SJSA1 (cell line): ENCODE data around the gene MEGF8. TPM values are rescaled to one million over a fixed set of nuclear protein-coding genes. Genes with fewer than 3 reads are reported as not detected.
A peak's percentile ranks its signal among the peaks of the same experiment; 100 is the strongest.

ENCODE experiments used
- DNase-seq, 2 experiments: peaks; one replicate each; pipeline ENCODE4 v3.0.0-alpha.2; 2015 to 2020; ENCODE audit warnings: low spot score in 2 of 2, low read depth in 1 of 2
- H3K27ac ChIP-seq: fragments of 250-450 bp; sonication (Bioruptor Pico); 2 replicates; pipeline ENCODE4 v1.5.1; 2020; ENCODE audit warnings: mild to moderate bottlenecking, moderate library complexity
- H3K27me3 ChIP-seq: fragments of 250-450 bp; sonication (Bioruptor Pico); replicated peaks from 2 replicates; pipeline ENCODE4 v1.5.1; 2020; ENCODE audit warnings: mild to moderate bottlenecking, moderate library complexity
- H3K36me3 ChIP-seq: fragments of 250-450 bp; sonication (Bioruptor Pico); 2 replicates; pipeline ENCODE4 v1.5.1; 2020; ENCODE audit warnings: mild to moderate bottlenecking
- H3K4me1 ChIP-seq: fragments of 250-450 bp; sonication (Bioruptor Pico); replicated peaks from 2 replicates; pipeline ENCODE4 v1.6.1; 2021; ENCODE audit warnings: mild to moderate bottlenecking
- H3K4me3 ChIP-seq: fragments of 250-450 bp; sonication (Bioruptor Pico); 2 replicates; pipeline ENCODE4 v1.5.1; 2020; ENCODE audit warnings: mild to moderate bottlenecking
- H3K9me3 ChIP-seq: fragments of 250-450 bp; sonication (Bioruptor Pico); replicated peaks from 2 replicates; pipeline ENCODE4 v1.5.1; 2020; ENCODE audit warnings: mild to moderate bottlenecking
- total RNA-seq: library from RNA; depleted of rRNA; stranded (reverse); fragments of >200 nt; shearing (Covaris generic); gene quantifications from 2 replicates; pipeline ENCODE4 v1.2.3, GENCODE V29; 2014

Gene MEGF8
- total RNA-seq, 1 experiment from 2014 or later, result 16.1 TPM

DNA sequence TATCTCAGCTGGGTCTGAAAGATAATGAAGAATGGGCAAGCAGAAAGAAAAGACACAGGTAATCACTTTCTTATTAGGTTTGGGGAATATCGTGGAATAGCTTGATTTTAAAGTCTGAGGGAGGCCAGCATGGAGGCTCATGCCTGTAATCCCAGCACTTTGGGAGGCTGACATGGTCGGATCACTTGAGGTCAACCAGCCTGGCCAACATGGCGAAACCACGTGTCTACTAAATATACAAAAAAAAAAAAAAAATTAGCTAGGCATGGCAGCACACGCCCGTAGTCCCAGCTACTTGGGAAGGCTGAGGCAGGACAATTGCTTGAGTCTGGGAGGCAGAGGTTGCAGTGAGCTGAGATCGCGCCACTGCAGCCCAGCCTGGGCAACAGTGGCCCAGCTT, 21.6 kb upstream of the MEGF8 start:
- no peaks in the 10 kb centered on the region for H3K9me3 ChIP-seq
- peaks cover 14% of the 10 kb centered on the region for H3K4me1 ChIP-seq
- no peaks in the 10 kb centered on the region for H3K27me3 ChIP-seq
- no peak overlapping the region for H3K27ac ChIP-seq
- no peaks in the 10 kb centered on the region for H3K36me3 ChIP-seq
- no peak for DNase-seq
- H3K4me3 ChIP-seq, result no peak overlapping the region

- H3K27ac ChIP-seq, result no peak overlapping the region
- no peaks in the 10 kb centered on the region; the same call in 1 of the 2 replicates for H3K27me3 ChIP-seq
- no peaks in the 10 kb centered on the region for H3K9me3 ChIP-seq
- H3K4me3 ChIP-seq, result no peak overlapping the region
- H3K36me3 ChIP-seq, result no peaks in the 10 kb centered on the region
- peaks cover 11% of the 10 kb centered on the region for H3K4me1 ChIP-seq
- DNase-seq, result no peak
Measured at GRCh38 chr19:42306646-42307045, 18.8 kb upstream of the MEGF8 start.

- Histone ChIP-seq H3K27me3 (peaks cover 27% of the 10 kb centered on the region), H3K36me3 (no peaks in the 10 kb centered on the region), H3K9me3 (0 out of 2 replicates have a peak, but pooled peaks cover 3% of the 10 kb centered on the region), H3K4me3 (no peak overlapping the region), H3K27ac (no peak overlapping the region), H3K4me1 (peaks cover 9% of the 10 kb centered on the region)
- no peak for DNase-seq
Measured at GRCh38 chr19:42309686-42310085, 15.7 kb upstream of the MEGF8 start.

GRCh38 chr19:42311657-42312056, 13.8 kb upstream of the MEGF8 start:
- H3K36me3 ChIP-seq, result no peaks in the 10 kb centered on the region
- DNase-seq, result no peak
- H3K9me3 ChIP-seq, result 0 out of 2 replicates have a peak, but pooled peaks cover 3% of the 10 kb centered on the region

GRCh38 chr19:42312370-42312769, 13.1 kb upstream of the MEGF8 start:
- Histone ChIP-seq H3K4me3 (no peak overlapping the region), H3K27ac (no peak overlapping the region), H3K9me3 (0 out of 2 replicates have a peak, but pooled peaks cover 3% of the 10 kb centered on the region), H3K27me3 (peaks cover 29% of the 10 kb centered on the region), H3K36me3 (no peaks in the 10 kb centered on the region), H3K4me1 (peaks cover 9% of the 10 kb centered on the region)
- DNase-seq, result no peak

More at GRCh38 chr19:42311657-42312056, 13.8 kb upstream of the MEGF8 start:
- Histone ChIP-seq H3K27ac (no peak overlapping the region), H3K4me3 (no peak overlapping the region), H3K4me1 (peaks cover 9% of the 10 kb centered on the region), H3K27me3 (peaks cover 29% of the 10 kb centered on the region)

DNA sequence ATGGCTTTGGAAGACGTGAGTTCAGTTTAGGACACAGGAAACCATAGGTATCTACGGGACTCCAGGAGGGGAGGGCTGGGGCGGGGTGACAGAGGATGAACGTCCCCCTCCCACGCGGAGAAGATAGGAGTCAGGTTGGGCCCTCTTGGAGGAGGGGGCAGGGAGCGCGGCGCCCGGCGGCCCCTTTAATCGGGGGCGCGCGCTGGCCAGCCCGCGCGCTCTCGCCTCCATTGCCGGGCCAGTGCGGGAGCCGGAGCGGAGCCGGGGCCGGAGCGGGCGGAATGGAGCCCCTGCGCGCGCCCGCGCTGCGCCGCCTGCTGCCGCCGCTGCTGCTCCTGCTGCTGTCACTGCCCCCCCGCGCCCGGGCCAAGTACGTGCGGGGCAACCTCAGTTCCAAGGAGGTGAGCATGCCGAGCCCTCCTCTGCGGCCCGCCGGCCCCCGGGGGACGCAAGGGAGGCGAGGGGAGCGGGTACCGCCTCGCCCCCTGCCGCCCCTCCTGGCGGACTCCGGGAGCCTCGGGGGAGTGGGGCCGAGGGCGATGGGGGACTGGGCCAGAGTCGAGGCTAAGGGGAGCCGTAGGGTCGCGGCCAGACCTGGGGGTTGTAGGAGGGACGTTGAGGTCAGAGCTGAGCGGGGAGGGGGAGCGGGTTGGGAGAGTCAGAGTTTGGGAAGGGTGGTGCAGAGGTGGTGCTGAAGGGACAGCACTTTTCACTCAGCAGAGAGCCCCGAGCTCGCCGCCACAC, 12.2 kb upstream of the MEGF8 start, which contains the start of gene TMEM145:
Gene TMEM145 (plus strand): TSS at position 214 of the 744 bp plus-strand sequence. CDS start 68 bp downstream, at position 282.
- peaks cover 29% of the 10 kb centered on the region for H3K27me3 ChIP-seq

GRCh38 chr19:42313840-42314755, 11.3 kb upstream of the MEGF8 start:
- H3K36me3 ChIP-seq, result no peaks in the 10 kb centered on the region
- H3K4me3 ChIP-seq, result no peak overlapping the region
- DNase-seq, result no peak
- H3K4me1 ChIP-seq, result peaks cover 9% of the 10 kb centered on the region
- 0 out of 2 replicates have a peak, but pooled peaks cover 3% of the 10 kb centered on the region for H3K9me3 ChIP-seq
- peaks cover 29% of the 10 kb centered on the region for H3K27me3 ChIP-seq
- no peak overlapping the region for H3K27ac ChIP-seq

More for the DNA sequence above, 12.2 kb upstream of the MEGF8 start, which contains the start of gene TMEM145:
- peak in 1 of 2 experiments; percentile 18 for DNase-seq
- H3K36me3 ChIP-seq, result no peaks in the 10 kb centered on the region
- peaks cover 9% of the 10 kb centered on the region for H3K4me1 ChIP-seq
- H3K9me3 ChIP-seq, result 0 out of 2 replicates have a peak, but pooled peaks cover 3% of the 10 kb centered on the region
- no peak within 1 kb of the TSS for H3K27ac ChIP-seq
- peak within 1 kb of the TSS; percentile 26 for H3K4me3 ChIP-seq

DNA sequence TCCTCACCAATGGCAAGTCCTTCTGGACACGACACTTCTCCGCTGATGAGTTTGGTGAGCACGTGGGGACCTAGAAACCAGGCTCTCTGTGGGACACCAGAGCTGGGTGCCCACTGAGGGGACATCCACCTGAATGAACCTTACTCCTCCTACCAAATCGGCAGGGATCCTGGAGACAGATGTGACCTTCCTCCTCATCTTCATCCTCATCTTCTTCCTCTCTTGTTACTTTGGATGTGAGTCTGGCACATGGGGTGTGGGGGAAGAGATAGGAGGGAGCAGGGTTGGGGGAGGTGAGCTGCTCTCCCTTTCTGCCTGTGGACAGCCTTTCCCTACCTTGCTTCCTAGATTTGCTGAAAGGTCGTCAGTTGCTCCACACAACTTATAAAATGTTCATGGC, 10.4 kb upstream of the MEGF8 start:
- DNase-seq, result no peak
- Histone ChIP-seq H3K4me1 (peaks cover 9% of the 10 kb centered on the region), H3K27me3 (peaks cover 29% of the 10 kb centered on the region), H3K27ac (no peak overlapping the region), H3K36me3 (no peaks in the 10 kb centered on the region), H3K4me3 (no peak overlapping the region), H3K9me3 (0 out of 2 replicates have a peak, but pooled peaks cover 3% of the 10 kb centered on the region)

DNA sequence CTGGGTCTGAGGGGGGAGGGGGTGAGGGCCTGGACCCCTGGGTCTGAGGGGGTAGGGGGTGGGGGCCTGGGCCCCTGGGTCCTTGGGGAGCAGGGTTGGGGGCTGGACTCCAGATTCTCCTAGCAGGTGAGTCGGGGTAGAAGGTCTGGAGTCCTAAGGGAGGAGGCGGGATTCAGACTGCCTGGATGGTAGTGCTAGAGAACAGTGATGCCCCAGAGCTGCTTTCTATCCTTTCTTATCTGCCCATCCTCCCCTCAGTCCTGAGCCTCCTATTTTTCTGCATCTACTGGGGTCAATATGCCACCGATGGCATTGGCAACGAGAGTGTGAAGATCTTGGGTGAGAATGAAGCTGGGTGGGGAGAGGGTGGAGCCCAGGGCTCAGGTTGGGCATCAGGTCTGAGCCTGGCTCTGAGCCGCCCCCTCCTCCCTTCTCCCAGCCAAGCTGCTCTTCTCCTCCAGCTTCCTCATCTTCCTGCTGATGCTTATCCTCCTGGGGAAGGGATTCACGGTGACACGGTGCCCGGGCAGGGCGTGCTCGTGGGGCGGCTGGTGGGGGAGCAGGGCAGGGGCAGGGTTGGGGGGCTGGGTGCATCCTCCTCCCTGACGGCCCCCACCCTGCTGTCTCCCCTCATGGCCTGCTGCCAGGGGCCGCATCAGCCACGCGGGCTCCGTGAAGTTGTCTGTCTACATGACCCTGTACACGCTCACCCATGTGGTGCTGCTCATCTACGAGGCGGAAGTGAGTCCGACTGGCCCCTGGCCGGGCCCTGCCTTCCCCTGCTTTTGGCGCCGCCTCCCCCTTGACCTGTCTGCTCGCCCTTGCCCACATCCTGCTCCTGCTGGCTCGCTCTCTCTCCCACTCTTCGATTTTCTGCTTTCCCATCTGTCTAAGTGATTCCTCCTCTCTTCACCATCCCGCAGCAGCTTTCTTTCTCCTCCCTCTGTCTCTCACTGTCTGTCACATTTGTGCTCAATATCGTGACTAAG, 8.9 kb upstream of the MEGF8 start:
- H3K4me3 ChIP-seq, result no peak overlapping the region
- no peak overlapping the region for H3K27ac ChIP-seq
- 0 out of 2 replicates have a peak, but pooled peaks cover 3% of the 10 kb centered on the region for H3K9me3 ChIP-seq
- H3K27me3 ChIP-seq, result peaks cover 30% of the 10 kb centered on the region
- peaks cover 9% of the 10 kb centered on the region for H3K4me1 ChIP-seq
- DNase-seq, result no peak
- no peaks in the 10 kb centered on the region for H3K36me3 ChIP-seq

- peaks cover 28% of the 10 kb centered on the region for H3K27me3 ChIP-seq
- H3K9me3 ChIP-seq, result 0 out of 2 replicates have a peak, but pooled peaks cover 3% of the 10 kb centered on the region
- no peak overlapping the region for H3K4me3 ChIP-seq
- H3K4me1 ChIP-seq, result peaks cover 9% of the 10 kb centered on the region
- no peaks in the 10 kb centered on the region for H3K36me3 ChIP-seq
- H3K27ac ChIP-seq, result no peak overlapping the region
- no peak for DNase-seq
Measured at GRCh38 chr19:42317535-42317934, 7.9 kb upstream of the MEGF8 start.

DNA sequence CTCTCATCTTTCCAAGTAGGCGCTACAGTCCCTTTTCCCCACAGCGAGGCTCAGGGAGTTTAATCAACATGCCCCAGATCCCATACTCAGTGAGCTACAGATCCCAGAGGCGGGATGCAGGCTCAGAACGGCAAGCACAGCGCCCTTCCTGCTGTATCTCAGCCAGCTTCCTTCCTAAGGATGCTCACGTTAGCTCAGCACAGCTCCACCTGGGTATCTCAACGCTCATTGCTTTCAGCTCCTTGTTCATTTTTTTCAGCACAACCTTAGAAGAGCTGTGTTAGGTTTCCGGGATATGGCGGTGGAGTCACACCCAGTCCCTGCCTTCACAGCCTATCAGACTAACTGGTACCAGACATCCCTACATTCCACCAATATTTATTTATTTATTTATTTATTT, 3.1 kb upstream of the MEGF8 start:
- no peaks in the 10 kb centered on the region for H3K9me3 ChIP-seq
- no peak for DNase-seq
- H3K27me3 ChIP-seq, result peaks cover 19% of the 10 kb centered on the region
- H3K27ac ChIP-seq, result no peak overlapping the region
- no peak overlapping the region for H3K4me3 ChIP-seq
- H3K4me1 ChIP-seq, result peaks cover 13% of the 10 kb centered on the region
- no peaks in the 10 kb centered on the region for H3K36me3 ChIP-seq

DNA sequence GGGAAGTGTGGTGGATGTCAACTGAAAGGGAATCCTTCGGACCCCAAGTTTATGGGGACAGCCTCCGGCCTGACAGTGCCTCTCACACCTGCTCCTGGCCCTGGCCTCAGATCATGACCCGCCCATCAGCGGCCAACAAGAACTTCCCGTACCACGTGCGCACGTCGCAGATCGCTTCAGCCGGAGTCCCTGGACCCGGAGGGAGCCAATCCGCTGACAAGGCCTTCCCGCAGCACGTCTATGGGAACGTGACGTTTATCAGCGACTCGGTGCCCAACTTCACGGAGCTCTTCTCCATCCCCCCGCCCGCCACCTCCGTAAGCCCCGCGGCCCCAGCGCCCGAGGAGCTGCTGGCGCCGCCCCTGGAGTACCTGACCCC, 2.0 kb upstream of the MEGF8 start:
- no peak overlapping the region for H3K4me3 ChIP-seq
- no peak overlapping the region for H3K27ac ChIP-seq
- H3K4me1 ChIP-seq, result peaks cover 13% of the 10 kb centered on the region
- H3K9me3 ChIP-seq, result no peaks in the 10 kb centered on the region
- H3K27me3 ChIP-seq, result peaks cover 19% of the 10 kb centered on the region
- no peaks in the 10 kb centered on the region for H3K36me3 ChIP-seq
- DNase-seq, result no peak
